CD14-positive monocyte (primary cell): ENCODE data around the gene CRTC1. TPM values are rescaled to one million over a fixed set of nuclear protein-coding genes. Genes with fewer than 3 reads are reported as not detected.

Source experiments
- DNase-seq, 3 donors: peaks; one replicate each; pipeline ENCODE4 v3.0.0-alpha.2; 2011 to 2022
- H2AFZ ChIP-seq: 2 replicates; pipeline ENCODE4 v1.6.0; 2012; ENCODE audit warnings: mild to moderate bottlenecking, low read depth, low read length, inconsistent platforms; ENCODE audit not compliant: insufficient read depth, poor library complexity, severe bottlenecking
- H3K27ac ChIP-seq, 2 donors: 1 replicate in 1 of 2; 2 replicates in 1 of 2; pipeline ENCODE4 v1.5.1; 2012 to 2013; ENCODE audit warnings: low read length in 2 of 2, control low read depth in 1 of 2, inconsistent platforms in 1 of 2, low read depth in 1 of 2, mild to moderate bottlenecking in 1 of 2
- H3K27me3 ChIP-seq, 2 donors: one replicate each; pipeline versions ENCODE4 v1.6.0 to v1.6.1; 2011 to 2013; ENCODE audit warnings: low read length in 2 of 2; ENCODE audit not compliant: control insufficient read depth in 2 of 2, insufficient read depth in 2 of 2
- H3K36me3 ChIP-seq, 2 donors: replicated peaks in 1 of 2; 1 replicate in 1 of 2; 2 replicates in 1 of 2; pipeline versions ENCODE4 v1.5.1 to v1.6.1; 2012 to 2013; ENCODE audit warnings: low read length in 2 of 2, control low read depth in 1 of 2, inconsistent platforms in 1 of 2, mild to moderate bottlenecking in 1 of 2; ENCODE audit not compliant: insufficient read depth in 2 of 2, control insufficient read depth in 1 of 2
- H3K4me1 ChIP-seq, 2 donors: 1 replicate in 1 of 2; 2 replicates in 1 of 2; pipeline versions ENCODE4 v1.5.1 to v1.6.1; 2012 to 2013; ENCODE audit warnings: low read length in 2 of 2, control low read depth in 1 of 2, inconsistent platforms in 1 of 2, mild to moderate bottlenecking in 1 of 2, moderate library complexity in 1 of 2; ENCODE audit not compliant: insufficient read depth in 2 of 2, control insufficient read depth in 1 of 2
- H3K4me2 ChIP-seq: replicated peaks from 2 replicates; pipeline ENCODE3; 2012; ENCODE audit warnings: low read length, moderate library complexity, mild to moderate bottlenecking; ENCODE audit not compliant: poor library complexity, severe bottlenecking; ENCODE audit errors: extremely low read depth
- H3K4me3 ChIP-seq, 3 experiments: fragments of 200-600 bp in 1 of 3; sonication (generic) in 1 of 3; replicated peaks in 1 of 3; 1 replicate in 2 of 3; 2 replicates in 1 of 3; pipeline ENCODE4 v1.5.1; 2011 to 2013; ENCODE audit warnings: low read length in 3 of 3, mild to moderate bottlenecking in 3 of 3, control low read depth in 2 of 3, low read depth in 2 of 3, inconsistent platforms in 1 of 3, moderate library complexity in 1 of 3
- H3K79me2 ChIP-seq: 2 replicates; pipeline ENCODE4 v1.6.0; 2012; ENCODE audit warnings: mild to moderate bottlenecking, control low read depth, inconsistent platforms, low read length, moderate library complexity; ENCODE audit not compliant: insufficient read depth
- H3K9ac ChIP-seq: 2 replicates; pipeline ENCODE4 v1.6.0; 2017; ENCODE audit warnings: low read length, mild to moderate bottlenecking; ENCODE audit not compliant: insufficient read depth, poor library complexity, severe bottlenecking
- H3K9me3 ChIP-seq, 2 donors: replicated peaks in 1 of 2; 1 replicate in 1 of 2; 2 replicates in 1 of 2; pipeline versions ENCODE4 v1.5.1 to v1.6.1; 2012 to 2013; ENCODE audit warnings: low read length in 2 of 2, control low read depth in 1 of 2; ENCODE audit not compliant: control insufficient read depth in 1 of 2, insufficient read depth in 1 of 2
- H4K20me1 ChIP-seq: 2 replicates; pipeline ENCODE4 v1.6.0; 2012; ENCODE audit warnings: mild to moderate bottlenecking, low read length, control low read depth, moderate library complexity; ENCODE audit not compliant: insufficient read depth
- H3K27ac Mint-ChIP-seq, 7 donors: one replicate each; pipeline ENCODE4 v1.8.0; 2020; ENCODE audit warnings: mild to moderate bottlenecking in 7 of 7, mixed read lengths in 7 of 7, moderate library complexity in 6 of 7, inconsistent platforms in 2 of 7
- H3K27me3 Mint-ChIP-seq, 3 donors: one replicate each; pipeline ENCODE4 v1.8.0; 2021 to 2022; ENCODE audit warnings: low read depth in 3 of 3, mild to moderate bottlenecking in 3 of 3, mixed read lengths in 3 of 3, moderate library complexity in 3 of 3, inconsistent platforms in 1 of 3
- H3K36me3 Mint-ChIP-seq, 2 donors: one replicate each; pipeline ENCODE4 v1.8.0; 2020; ENCODE audit warnings: mixed read lengths in 2 of 2, inconsistent platforms in 1 of 2, mild to moderate bottlenecking in 1 of 2
- H3K4me1 Mint-ChIP-seq: one replicate; pipeline ENCODE4 v1.8.0; 2020; ENCODE audit warnings: mild to moderate bottlenecking, mixed read lengths
- H3K4me3 Mint-ChIP-seq, 2 donors: one replicate each; pipeline ENCODE4 v1.8.0; 2020; ENCODE audit warnings: mild to moderate bottlenecking in 2 of 2, mixed read lengths in 2 of 2, moderate library complexity in 1 of 2
- H3K9me3 Mint-ChIP-seq, 7 donors: one replicate each; pipeline ENCODE4 v1.8.0; 2020 to 2022; ENCODE audit warnings: mixed read lengths in 7 of 7, mild to moderate bottlenecking in 6 of 7, moderate library complexity in 6 of 7, inconsistent platforms in 2 of 7
- WGBS: methylation state at CpG from one replicate; pipeline ENCODE4 v1.1.5; 2013; ENCODE audit warnings: missing lambda C conversion rate; ENCODE audit not compliant: insufficient coverage; 5-methylcytosine and 5-hydroxymethylcytosine counted together
- intact Hi-C, 2 donors: fragments of 100-400 bp; cut with micrococcal nuclease; formaldehyde crosslinking; loops; one replicate each; pipeline versions ENCODE4 v1.15.0 to v1.15.1; 2023
- polyA plus RNA-seq, 3 donors: library from polyadenylated mRNA; depleted of rRNA in 1 of 3; unstranded in 2 of 3; stranded (reverse) in 1 of 3; fragments of 300-500 nt in 2 of 3; fragments of >200 nt in 1 of 3; fragmentation: Illumina TruSeq in 2 of 3; gene quantifications; 1 replicate in 2 of 3; 2 replicates in 1 of 3; pipeline ENCODE4 v1.2.3, GENCODE V29; 2012 to 2021
- TF ChIP-seq, protein P1 (sequence below): fragments of 200-600 bp; IDR thresholded peaks from one replicate; pipeline ENCODE4 v1.8.0; 2022; ENCODE audit warnings: antibody characterized with exemption, mild to moderate bottlenecking

Gene CRTC1
- polyA plus RNA-seq, 3 donors = 0.28 to 9.2 (median 0.55) TPM

GRCh38 chr19:18745012-18745735 lies 61.7 kb downstream of the CRTC1 start:
- peaks cover 6 to 15% of the 10 kb centered on the region in 2 donors for H3K36me3 Mint-ChIP-seq
- Histone ChIP-seq H3K4me2 (no peak overlapping the region), H4K20me1 (peaks cover 12% of the 10 kb centered on the region), H2AFZ (no peak overlapping the region), H3K9me3 (no peaks in the 10 kb centered on the region), H3K27me3 (no peaks in the 10 kb centered on the region), H3K4me1 (no peaks in the 10 kb centered on the region), H3K27ac (no peak overlapping the region), H3K79me2 (no peaks in the 10 kb centered on the region), H3K9ac (no peak overlapping the region), H3K36me3 (peaks cover 3 to 11% of the 10 kb centered on the region in 2 donors), H3K4me3 (no peak overlapping the region)
- H3K9me3 Mint-ChIP-seq = no peaks in the 10 kb centered on the region
- no peak overlapping the region for H3K4me3 Mint-ChIP-seq
- intact Hi-C loops = no loop called here
- DNase-seq = no peak
- H3K4me1 Mint-ChIP-seq = no peaks in the 10 kb centered on the region
- TF ChIP-seq, protein P1, sequence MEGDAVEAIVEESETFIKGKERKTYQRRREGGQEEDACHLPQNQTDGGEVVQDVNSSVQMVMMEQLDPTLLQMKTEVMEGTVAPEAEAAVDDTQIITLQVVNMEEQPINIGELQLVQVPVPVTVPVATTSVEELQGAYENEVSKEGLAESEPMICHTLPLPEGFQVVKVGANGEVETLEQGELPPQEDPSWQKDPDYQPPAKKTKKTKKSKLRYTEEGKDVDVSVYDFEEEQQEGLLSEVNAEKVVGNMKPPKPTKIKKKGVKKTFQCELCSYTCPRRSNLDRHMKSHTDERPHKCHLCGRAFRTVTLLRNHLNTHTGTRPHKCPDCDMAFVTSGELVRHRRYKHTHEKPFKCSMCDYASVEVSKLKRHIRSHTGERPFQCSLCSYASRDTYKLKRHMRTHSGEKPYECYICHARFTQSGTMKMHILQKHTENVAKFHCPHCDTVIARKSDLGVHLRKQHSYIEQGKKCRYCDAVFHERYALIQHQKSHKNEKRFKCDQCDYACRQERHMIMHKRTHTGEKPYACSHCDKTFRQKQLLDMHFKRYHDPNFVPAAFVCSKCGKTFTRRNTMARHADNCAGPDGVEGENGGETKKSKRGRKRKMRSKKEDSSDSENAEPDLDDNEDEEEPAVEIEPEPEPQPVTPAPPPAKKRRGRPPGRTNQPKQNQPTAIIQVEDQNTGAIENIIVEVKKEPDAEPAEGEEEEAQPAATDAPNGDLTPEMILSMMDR = no peak
- 97% methylated on average over 21 of the region's 26 CpGs for WGBS
- no peak overlapping the region for H3K27ac Mint-ChIP-seq
- H3K27me3 Mint-ChIP-seq = peaks cover 0 to 3% (median 0%) of the 10 kb centered on the region in 3 donors

GRCh38 chr19:18745931-18746330 lies 62.5 kb downstream of the CRTC1 start:
- intact Hi-C loops = no loop called here
- 95% methylated on average over 5 of the region's 5 CpGs for WGBS
- no peaks in the 10 kb centered on the region for H3K79me2 ChIP-seq
- peaks cover 8% of the 10 kb centered on the region for H4K20me1 ChIP-seq
- peaks cover 9 to 19% of the 10 kb centered on the region in 2 donors for H3K36me3 ChIP-seq
- DNase-seq = no peak
- no peak overlapping the region for H2AFZ ChIP-seq
- no peak overlapping the region for H3K4me3 ChIP-seq
- no peaks in the 10 kb centered on the region for H3K4me1 ChIP-seq
- H3K4me1 Mint-ChIP-seq = no peaks in the 10 kb centered on the region
- no peak overlapping the region for H3K4me2 ChIP-seq
- H3K9me3 Mint-ChIP-seq = peaks cover 0 to 3% (median 0%) of the 10 kb centered on the region in 7 donors
- H3K9ac ChIP-seq = no peak overlapping the region
- no peak overlapping the region for H3K4me3 Mint-ChIP-seq
- peaks cover 0 to 4% (median 0%) of the 10 kb centered on the region in 3 donors for H3K27me3 Mint-ChIP-seq
- TF ChIP-seq, protein P1 = no peak
- H3K9me3 ChIP-seq = no peaks in the 10 kb centered on the region
- H3K27me3 ChIP-seq = no peaks in the 10 kb centered on the region
- H3K36me3 Mint-ChIP-seq = peaks cover 12 to 23% of the 10 kb centered on the region in 2 donors
- H3K27ac ChIP-seq = no peak overlapping the region
- H3K27ac Mint-ChIP-seq = no peak overlapping the region
